Body of pancreas (tissue), 4 donors: ENCODE results near the gene CDK8. TPM values are rescaled to one million over a fixed set of nuclear protein-coding genes. Genes with fewer than 3 reads are reported as not detected.

ENCODE experiments used
- ATAC-seq: fragments of 150-250 bp; one replicate; pipeline ENCODE4 v1.9.1; 2016
- DNase-seq, 4 donors: peaks; one replicate each; pipeline ENCODE4 v3.0.0-alpha.2; 2019
- H3K27ac ChIP-seq, 4 donors: fragments of 200-600 bp; sonication (generic); 1 replicate in 3 of 4; 2 replicates in 1 of 4; pipeline versions ENCODE4 v1.5.1 to v1.6.1; 2016 to 2019; ENCODE audit warnings: mild to moderate bottlenecking in 1 of 4, mixed read lengths in 1 of 4, moderate library complexity in 1 of 4
- H3K27me3 ChIP-seq, 2 donors: fragments of 200-600 bp; sonication (generic); one replicate each; pipeline ENCODE4 v1.6.0; 2016; ENCODE audit warnings: mild to moderate bottlenecking in 1 of 2
- H3K36me3 ChIP-seq, 2 donors: fragments of 200-600 bp; sonication (generic); replicated peaks in 1 of 2; 2 replicates each; pipeline ENCODE4 v1.5.1; 2016; ENCODE audit warnings: low read depth in 2 of 2; ENCODE audit not compliant: insufficient read depth in 1 of 2
- H3K4me1 ChIP-seq: fragments of 200-600 bp; sonication (generic); one replicate; pipeline ENCODE4 v1.6.0; 2016
- H3K4me3 ChIP-seq, 2 donors: fragments of 200-600 bp; sonication (generic); 1 replicate in 1 of 2; 2 replicates in 1 of 2; pipeline ENCODE4 v1.5.1; 2016 to 2019
- H3K9me3 ChIP-seq, 3 donors: fragments of 200-600 bp; sonication (generic); 1 replicate in 2 of 3; 2 replicates in 1 of 3; pipeline ENCODE4 v1.5.1; 2016
- CTCF ChIP-seq, 7 experiments: fragments of 450-650 bp in 4 of 7; fragments of 200-600 bp in 3 of 7; sonication (generic) in 3 of 7; IDR thresholded peaks; one replicate each; pipeline ENCODE4 v1.5.1; 2016 to 2019; ENCODE audit warnings: antibody characterized with exemption in 7 of 7
- POLR2A ChIP-seq, 3 donors: fragments of 450-650 bp; IDR thresholded peaks; one replicate each; pipeline ENCODE4 v1.6.1; 2016; ENCODE audit warnings: antibody characterized with exemption in 3 of 3, mild to moderate bottlenecking in 2 of 3
- WGBS, 2 donors: methylation state at CpG; one replicate each; pipeline ENCODE4 v1.1.5; 2017; 5-methylcytosine and 5-hydroxymethylcytosine counted together
- intact Hi-C: fragments of 100-400 bp; cut with DNase I; formaldehyde crosslinking; loops from one replicate; pipeline ENCODE4 v1.15.1; 2023
- total RNA-seq, 2 donors: library from RNA; depleted of rRNA; stranded (reverse); fragments of >200 nt; gene quantifications; one replicate each; pipeline ENCODE4 v1.1.0, GENCODE V29; 2016

CDK8 gene
- total RNA-seq, 2 donors from 2014 or later: 12.7 to 13.8 TPM

- no peaks in the 10 kb centered on the region for H3K9me3 ChIP-seq
- 72 to 74% methylated on average over 3 of the region's 3 CpGs for WGBS, 2 donors
- intact Hi-C loops: no loop called here
- H3K4me3 ChIP-seq: no peak overlapping the region
- TF ChIP-seq CTCF (IDR thresholded peaks at IDR 0.05) (no peak), POLR2A (IDR thresholded peaks at IDR 0.05) (no peak)
- no peak overlapping the region for H3K27ac ChIP-seq
- H3K36me3 ChIP-seq: no peaks in the 10 kb centered on the region
- DNase-seq (no peak), ATAC-seq (no peak)
- H3K27me3 ChIP-seq: no peaks in the 10 kb centered on the region
- H3K4me1 ChIP-seq: peaks cover 28% of the 10 kb centered on the region
Observed at GRCh38 chr13:26324294-26324693, 70.4 kb downstream of the CDK8 start.

- DNase-seq: no peak
- no peak overlapping the region for H3K27ac ChIP-seq
Observed at GRCh38 chr13:26324867-26325266, 70.9 kb downstream of the CDK8 start.

GRCh38 chr13:26325876-26326275 is 71.9 kb downstream of the CDK8 start:
- TF ChIP-seq POLR2A (IDR thresholded peaks at IDR 0.05): no peak
- no peak for TF ChIP-seq CTCF (IDR thresholded peaks at IDR 0.05)
- Histone ChIP-seq H3K36me3 (no peaks in the 10 kb centered on the region), H3K9me3 (no peaks in the 10 kb centered on the region), H3K4me1 (peaks cover 28% of the 10 kb centered on the region), H3K4me3 (no peak overlapping the region), H3K27ac (no peak overlapping the region), H3K27me3 (no peaks in the 10 kb centered on the region)
- no peak for DNase-seq
- ATAC-seq: no peak
- WGBS, 2 donors: 19 to 34% methylated on average over 1 of the region's 1 CpG
- intact Hi-C loops: no loop called here

More at GRCh38 chr13:26324867-26325266, 70.9 kb downstream of the CDK8 start:
- no peak overlapping the region for H3K4me3 ChIP-seq
- no peaks in the 10 kb centered on the region for H3K27me3 ChIP-seq
- H3K9me3 ChIP-seq: no peaks in the 10 kb centered on the region
- H3K36me3 ChIP-seq: no peaks in the 10 kb centered on the region
- intact Hi-C loops: no loop called here
- TF ChIP-seq CTCF (IDR thresholded peaks at IDR 0.05) (no peak), POLR2A (IDR thresholded peaks at IDR 0.05) (no peak)
- no peak for ATAC-seq
- H3K4me1 ChIP-seq: peaks cover 28% of the 10 kb centered on the region

GRCh38 chr13:26326562-26326961 is 72.6 kb downstream of the CDK8 start:
- ATAC-seq (no peak), DNase-seq (no peak)
- TF ChIP-seq CTCF (IDR thresholded peaks at IDR 0.05): no peak
- no peak for TF ChIP-seq POLR2A (IDR thresholded peaks at IDR 0.05)
- intact Hi-C loops: no loop called here
- no peak overlapping the region for H3K27ac ChIP-seq
- no peaks in the 10 kb centered on the region for H3K36me3 ChIP-seq
- no peaks in the 10 kb centered on the region for H3K27me3 ChIP-seq
- no peak overlapping the region for H3K4me3 ChIP-seq
- no peaks in the 10 kb centered on the region for H3K9me3 ChIP-seq
- 61 to 69% methylated on average over 2 of the region's 2 CpGs for WGBS, 2 donors
- peaks cover 28% of the 10 kb centered on the region for H3K4me1 ChIP-seq

GRCh38 chr13:26327940-26328725 is 74.2 kb downstream of the CDK8 start:
- DNase-seq (no peak), ATAC-seq (no peak)
- Histone ChIP-seq H3K27me3 (no peaks in the 10 kb centered on the region), H3K36me3 (no peaks in the 10 kb centered on the region), H3K4me1 (peaks cover 28% of the 10 kb centered on the region), H3K4me3 (no peak overlapping the region), H3K27ac (no peak overlapping the region), H3K9me3 (no peaks in the 10 kb centered on the region)
- WGBS, 2 donors: 48 to 67% methylated on average over 1 of the region's 1 CpG
- TF ChIP-seq CTCF (IDR thresholded peaks at IDR 0.05) (no peak), POLR2A (IDR thresholded peaks at IDR 0.05) (no peak)
- intact Hi-C loops: no loop called here
